NCI-H524 (cell line): ENCODE results near the gene ZBTB8B.
"Not testable (repeated sequence)": the region's sequence is repeated elsewhere in the genome, so short reads cannot be mapped to it uniquely, and the experiment has no call there.

Source experiments
- DNase-seq, 2 experiments: peaks; one replicate each; lab custom pipeline; 2025; lab: John Stamatoyannopoulos, UW

Gene ZBTB8B

DNA sequence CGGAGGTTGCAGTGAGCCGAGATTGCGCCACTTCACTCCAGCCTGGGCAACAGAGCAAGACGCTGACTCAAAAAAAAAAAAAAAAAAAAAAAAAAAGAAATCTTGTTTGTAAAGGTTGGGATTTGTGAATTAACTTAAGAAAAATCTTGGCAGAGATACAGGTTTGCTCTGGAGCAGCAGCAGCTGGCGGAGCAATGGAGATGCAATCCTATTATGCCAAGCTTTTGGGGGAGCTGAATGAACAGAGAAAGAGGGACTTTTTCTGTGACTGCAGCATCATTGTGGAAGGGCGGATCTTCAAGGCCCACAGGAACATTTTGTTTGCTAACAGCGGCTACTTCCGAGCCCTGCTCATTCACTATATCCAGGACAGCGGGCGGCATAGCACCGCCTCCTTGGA is 5.6 kb downstream of the ZBTB8B start:
- no peak for DNase-seq

DNA sequence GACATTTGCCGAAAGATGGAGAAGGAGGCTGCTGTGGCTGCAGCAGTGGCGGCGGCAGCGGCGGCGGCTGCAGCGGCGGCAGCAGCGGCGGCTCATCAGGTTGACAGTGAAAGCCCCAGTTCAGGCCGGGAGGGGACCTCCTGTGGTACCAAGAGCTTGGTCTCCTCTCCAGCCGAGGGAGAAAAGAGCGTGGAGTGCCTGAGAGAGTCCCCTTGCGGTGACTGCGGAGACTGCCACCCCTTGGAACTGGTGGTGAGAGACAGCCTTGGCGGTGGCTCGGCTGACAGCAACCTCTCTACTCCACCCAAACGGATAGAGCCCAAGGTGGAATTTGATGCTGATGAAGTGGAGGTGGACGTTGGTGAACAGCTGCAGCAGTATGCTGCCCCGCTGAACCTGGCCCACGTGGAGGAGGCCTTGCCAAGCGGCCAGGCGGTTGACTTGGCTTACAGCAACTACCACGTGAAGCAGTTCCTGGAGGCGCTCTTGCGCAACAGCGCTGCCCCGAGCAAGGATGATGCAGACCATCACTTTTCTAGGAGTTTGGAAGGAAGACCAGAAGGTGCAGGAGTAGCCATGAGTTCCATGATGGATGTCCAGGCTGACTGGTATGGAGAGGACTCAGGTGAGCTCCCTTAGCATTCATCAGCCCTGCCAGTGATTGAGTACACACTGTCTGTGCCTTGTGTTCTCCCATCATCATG is 6.3 kb downstream of the ZBTB8B start:
- no peak for DNase-seq

- DNase-seq, result no peak
Measured at GRCh38 chr1:32471695-32472362, 7.0 kb downstream of the ZBTB8B start.

DNA sequence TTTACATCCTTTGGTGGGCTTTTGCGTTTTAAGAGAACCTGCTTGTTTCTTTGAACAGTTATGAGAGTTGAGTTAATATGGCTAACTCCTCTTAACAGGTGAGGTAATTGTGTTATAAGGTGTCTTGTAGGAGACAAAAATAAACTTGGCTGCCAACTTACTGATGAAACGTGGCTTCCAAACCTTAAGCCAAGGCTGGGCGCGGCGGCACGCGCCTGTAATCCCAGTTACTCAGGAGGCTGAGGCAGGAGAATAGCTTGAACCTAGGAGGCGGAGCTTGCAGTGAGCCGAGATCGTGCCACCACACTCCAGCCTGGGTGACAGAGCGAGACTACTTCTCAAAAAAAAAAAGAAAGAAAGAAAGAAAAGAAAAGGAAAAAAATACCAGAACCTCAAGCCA is 8.1 kb downstream of the ZBTB8B start:
- not testable (repeated sequence) for DNase-seq

DNA sequence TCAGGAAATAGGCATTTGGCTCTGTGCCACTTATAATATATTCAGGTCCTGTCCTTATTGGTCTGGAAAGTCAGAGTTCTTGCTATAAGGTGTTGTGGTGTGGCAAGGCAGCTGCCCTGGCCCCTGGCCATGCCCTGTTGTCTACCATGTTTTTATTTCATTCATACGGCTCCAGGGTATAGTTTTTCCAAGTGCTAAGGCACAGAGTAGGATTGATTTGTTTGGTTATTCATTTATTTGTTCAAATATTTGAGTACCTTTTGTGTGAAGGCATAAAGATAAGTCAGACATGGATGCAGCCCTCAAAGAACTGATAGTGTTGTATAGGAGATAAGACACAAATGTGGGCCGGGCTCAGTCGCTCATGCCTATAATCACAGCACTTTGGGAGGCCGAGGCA is 10.1 kb downstream of the ZBTB8B start:
- DNase-seq, result no peak

- no peak for DNase-seq
Measured at GRCh38 chr1:32480003-32480402, 15.1 kb downstream of the ZBTB8B start.

- DNase-seq, result no peak
Measured at GRCh38 chr1:32480761-32481160, 15.9 kb downstream of the ZBTB8B start.

- DNase-seq, result not testable (repeated sequence)
Measured at GRCh38 chr1:32481788-32482187, 16.9 kb downstream of the ZBTB8B start.

- DNase-seq, result no peak
Measured at GRCh38 chr1:32485554-32486255, 20.8 kb downstream of the ZBTB8B start.

- DNase-seq, result no peak
Measured at GRCh38 chr1:32486463-32487113, 21.7 kb downstream of the ZBTB8B start.

DNA sequence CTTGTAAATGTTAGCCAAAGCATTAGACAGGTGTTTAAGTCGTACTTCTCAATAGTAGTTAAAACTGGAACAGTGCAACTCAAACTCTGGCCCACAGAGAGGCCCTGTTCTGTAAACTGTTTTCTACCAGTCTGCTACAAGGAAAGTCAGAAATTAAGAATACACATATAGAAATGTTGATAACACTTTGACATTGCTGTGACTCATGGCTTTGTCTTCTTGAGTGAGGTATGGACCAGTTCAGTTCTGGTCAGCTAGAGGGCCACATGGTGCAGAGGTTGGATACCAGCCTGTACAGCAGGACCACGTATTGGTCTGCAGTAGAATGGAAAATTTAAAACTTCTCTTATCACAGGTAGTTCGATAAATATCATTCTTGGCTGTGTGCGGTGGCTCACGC is 22.3 kb downstream of the ZBTB8B start:
- DNase-seq, result no peak

DNA sequence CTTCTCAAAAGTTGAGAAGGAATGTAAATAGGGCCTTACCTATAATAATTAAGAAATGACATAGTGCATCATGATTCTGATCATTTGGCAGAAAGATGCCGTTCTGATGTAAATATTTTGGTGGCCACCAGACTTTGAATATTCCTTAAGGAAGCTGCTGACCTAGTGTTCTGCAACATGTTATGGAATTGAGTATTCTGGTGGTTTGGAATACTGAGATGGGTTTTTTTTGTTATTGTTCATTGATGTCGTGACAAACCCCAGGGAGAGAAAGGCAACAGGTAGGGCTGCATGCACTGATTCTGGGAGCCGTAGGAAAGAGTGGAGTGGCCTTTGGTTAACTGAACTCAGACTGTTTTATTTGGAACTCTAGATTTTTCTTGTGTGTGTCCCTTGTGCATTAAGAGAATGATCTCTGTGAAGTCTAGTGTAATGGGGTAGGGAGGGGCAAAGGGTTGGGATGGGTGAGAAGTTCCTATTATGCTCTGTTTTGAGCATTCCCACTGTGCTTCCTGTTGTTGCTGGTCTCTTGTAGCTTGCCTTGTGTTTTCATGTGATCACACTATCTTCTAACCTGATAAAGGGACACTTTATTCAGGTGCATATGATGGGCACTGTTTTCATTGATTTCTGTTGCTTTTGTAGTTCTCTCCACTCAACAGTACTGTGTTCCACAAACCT is 25.0 kb downstream of the ZBTB8B start:
- no peak for DNase-seq

DNA sequence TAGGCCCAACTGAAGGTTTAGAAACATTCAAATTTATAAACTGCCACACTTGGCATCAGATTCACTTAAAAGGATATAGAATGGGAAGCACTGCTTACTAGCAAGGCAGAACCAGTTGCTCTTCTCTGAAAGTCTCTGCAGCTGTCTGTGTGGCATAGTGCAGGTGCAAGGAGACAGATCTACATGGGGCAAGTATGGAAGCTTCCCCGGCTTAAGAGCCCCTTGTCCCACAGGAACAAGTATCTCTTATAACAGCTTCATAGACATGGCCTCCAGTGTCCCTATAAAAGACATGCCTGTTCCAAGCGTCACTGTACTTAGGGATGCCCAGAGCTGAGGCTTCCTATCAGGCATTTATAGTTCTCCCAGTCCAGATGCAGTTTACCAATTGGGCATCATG is 26.5 kb downstream of the ZBTB8B start:
- DNase-seq, result no peak

- no peak for DNase-seq
Measured at GRCh38 chr1:32494196-32494595, 29.3 kb downstream of the ZBTB8B start.

DNA sequence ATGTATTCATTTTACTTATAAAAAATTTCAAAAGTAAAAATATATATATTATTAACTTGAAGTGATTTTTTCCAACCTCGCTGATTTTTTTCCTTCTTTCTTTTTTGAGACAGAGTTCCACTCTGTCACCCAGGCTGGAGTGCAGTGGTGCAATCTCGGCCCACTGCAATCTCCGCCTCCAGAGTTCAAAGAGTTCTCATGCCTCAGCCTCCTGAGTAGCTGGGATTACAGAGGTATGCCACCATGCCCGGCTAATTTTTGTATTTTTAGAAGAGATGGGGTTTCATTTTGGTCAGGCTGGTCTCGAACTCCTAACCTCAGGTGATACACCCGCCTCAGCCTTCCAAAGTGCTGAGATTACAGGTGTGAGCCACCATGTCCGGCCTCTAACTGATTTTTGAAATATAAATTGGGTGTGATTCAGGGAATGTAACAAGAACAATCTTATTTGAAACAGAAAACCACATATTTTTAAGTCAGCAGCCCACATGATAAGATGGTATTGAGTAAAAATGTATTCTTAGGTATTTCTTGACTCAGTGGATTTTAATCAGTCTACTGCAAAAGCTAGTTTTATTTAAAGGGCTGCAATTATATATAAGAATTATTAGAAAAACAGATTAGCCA is 30.0 kb downstream of the ZBTB8B start:
- DNase-seq, result no peak

GRCh38 chr1:32496127-32496526 is 31.3 kb downstream of the ZBTB8B start:
- DNase-seq, result no peak

DNA sequence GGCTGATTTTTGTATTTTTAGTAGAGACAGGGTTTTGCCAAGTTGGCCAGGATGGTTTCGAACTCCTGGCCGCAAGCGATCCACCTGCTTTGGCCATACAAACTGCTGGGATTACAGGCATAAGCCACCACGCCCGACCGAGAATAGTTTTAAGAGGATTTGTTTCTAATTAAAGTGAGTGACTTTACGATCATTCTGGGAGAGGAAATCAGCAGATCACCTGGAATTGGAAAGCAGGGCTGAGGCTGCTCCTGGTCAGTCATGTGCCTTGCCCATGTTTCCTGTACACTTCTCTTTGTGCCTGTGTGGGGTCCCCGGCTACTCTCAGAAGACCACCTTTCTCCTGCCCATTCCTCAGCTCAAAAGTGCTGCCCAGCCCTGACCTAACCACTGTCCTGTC is 33.9 kb downstream of the ZBTB8B start:
- no peak for DNase-seq

DNA sequence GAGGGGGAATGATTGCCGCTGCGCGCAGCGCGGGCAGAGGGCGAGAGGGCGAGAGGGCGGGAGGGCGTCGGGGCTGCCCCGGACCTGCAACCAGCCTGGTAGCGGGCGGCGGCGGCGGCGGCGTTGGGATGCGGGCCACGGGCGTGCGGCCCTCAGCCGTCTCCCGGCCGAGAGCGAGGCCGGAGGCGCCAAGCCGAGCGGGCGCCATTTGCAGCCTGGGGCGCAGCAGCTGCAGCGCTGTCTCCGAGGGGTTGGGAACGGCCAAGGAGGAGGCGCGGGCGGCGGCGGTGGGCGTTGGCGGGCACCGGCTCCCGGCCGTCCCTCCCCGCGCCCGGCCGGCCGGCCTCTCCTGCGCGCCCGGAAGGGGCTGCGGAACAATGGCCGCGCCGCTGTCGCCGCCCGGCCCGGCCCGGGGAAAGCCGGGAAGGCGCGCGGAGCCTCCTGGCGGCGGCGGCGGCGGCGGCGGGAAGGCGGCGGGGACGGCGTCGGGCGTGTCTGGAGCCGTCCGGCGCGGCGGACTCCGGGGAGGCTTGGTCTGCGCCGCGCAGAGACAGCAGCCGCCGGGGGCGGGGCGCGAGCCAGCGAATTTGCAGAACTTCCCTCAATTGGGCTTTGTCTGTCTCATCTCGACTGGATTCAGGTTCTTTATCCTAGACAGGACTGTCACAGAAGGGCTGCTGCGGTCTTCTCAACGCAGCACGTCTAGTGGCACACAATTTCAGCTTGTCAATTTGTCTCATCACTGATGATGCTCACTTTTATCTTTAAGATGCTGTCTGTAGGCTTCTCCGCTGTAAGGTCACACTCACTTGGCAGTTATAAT is 35.7 kb downstream of the ZBTB8B start:
- DNase-seq, result peak in 1 of 2 experiments; percentile 46

GRCh38 chr1:32501865-32502264 is 37.0 kb downstream of the ZBTB8B start:
- DNase-seq, result no peak

DNA sequence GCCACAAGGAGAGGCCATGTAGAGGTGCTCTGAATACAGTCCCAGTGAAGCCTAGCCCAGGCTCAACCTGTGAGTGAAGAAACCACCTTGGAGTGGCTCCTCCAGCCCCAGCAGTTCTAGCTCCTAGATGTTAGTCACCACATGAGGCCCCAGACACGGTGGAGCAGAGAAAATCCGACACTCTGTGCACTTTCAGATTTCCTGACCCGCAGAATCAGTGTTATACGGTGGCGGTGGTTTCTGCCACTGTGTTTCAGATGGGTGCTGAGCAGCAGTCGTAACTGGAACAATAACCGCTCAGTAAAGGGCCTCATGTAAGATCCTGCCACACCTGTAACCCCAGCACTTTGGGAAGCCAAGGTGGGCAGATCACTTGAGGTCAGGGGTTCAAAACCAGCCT is 38.3 kb downstream of the ZBTB8B start:
- DNase-seq, result no peak

- DNase-seq, result no peak
Measured at GRCh38 chr1:32507021-32507420, 42.1 kb downstream of the ZBTB8B start.
